Activated T-cell treated with anti-CD3 and anti-CD28 coated beads for 48 hours (primary cell): Measurements from ENCODE around the gene SLC8A1.

ENCODE experiments used
- DNase-seq: peaks from one replicate; pipeline ENCODE4 v3.0.0-alpha.2; 2020; ENCODE audit warnings: low read depth

Gene SLC8A1

DNA sequence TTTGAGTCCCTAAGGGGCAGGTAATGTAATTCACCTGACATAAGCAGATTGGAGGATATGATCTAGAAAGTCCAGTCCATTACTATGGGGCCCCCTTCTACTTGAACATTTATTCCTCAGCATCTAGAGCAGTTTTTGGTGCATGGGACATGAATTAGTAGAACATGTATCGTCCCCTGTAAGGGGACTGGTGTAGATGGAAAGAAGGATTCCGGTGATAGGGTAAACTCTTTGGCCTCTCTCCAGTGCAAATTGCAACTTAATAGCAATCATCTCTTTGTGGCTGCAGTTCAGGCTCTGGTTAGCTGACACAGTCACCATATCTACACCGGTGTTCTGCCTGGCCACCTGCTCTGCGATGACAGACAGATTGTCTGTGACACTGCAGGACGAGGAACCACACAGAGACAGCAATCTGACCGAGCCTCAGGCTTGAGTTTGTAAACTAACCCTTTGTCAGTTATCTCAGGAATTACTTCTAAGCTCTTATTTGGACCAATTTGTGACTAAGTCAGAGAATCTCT, 6.4 kb upstream of the SLC8A1 start:
- DNase-seq, result no peak

GRCh38 chr2:40457837-40458236, 5.9 kb upstream of the SLC8A1 start:
- no peak for DNase-seq

DNA sequence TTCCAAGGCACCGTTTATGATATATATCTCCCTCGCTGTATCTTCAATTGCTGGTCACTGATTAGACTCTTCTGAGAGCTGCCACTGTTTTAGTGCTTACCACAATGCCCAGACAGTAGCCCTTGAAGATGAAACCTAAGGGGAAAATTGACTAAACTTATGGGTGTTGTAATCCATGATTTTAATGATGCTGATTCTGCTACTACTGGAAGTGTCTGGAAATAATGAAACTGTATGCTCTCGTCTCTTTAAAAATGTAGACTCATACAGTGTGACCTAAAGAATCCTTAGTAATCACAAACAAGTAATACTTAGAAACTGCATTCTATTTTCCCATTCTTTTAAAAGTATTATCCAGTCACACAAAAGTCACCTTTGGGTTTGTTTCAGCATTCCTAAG, 5.5 kb upstream of the SLC8A1 start:
- DNase-seq, result no peak

GRCh38 chr2:40456926-40457325, 5.0 kb upstream of the SLC8A1 start:
- no peak for DNase-seq

GRCh38 chr2:40455661-40456060, 3.8 kb upstream of the SLC8A1 start:
- DNase-seq, result no peak

- no peak for DNase-seq
These were observed 2.4 kb upstream of the SLC8A1 start for GRCh38 chr2:40454321-40454720.

GRCh38 chr2:40452786-40453185, 896 bp upstream of the SLC8A1 start:
- no peak for DNase-seq

GRCh38 chr2:40450796-40451430, 977 bp downstream of the SLC8A1 start:
- DNase-seq, result no peak

DNA sequence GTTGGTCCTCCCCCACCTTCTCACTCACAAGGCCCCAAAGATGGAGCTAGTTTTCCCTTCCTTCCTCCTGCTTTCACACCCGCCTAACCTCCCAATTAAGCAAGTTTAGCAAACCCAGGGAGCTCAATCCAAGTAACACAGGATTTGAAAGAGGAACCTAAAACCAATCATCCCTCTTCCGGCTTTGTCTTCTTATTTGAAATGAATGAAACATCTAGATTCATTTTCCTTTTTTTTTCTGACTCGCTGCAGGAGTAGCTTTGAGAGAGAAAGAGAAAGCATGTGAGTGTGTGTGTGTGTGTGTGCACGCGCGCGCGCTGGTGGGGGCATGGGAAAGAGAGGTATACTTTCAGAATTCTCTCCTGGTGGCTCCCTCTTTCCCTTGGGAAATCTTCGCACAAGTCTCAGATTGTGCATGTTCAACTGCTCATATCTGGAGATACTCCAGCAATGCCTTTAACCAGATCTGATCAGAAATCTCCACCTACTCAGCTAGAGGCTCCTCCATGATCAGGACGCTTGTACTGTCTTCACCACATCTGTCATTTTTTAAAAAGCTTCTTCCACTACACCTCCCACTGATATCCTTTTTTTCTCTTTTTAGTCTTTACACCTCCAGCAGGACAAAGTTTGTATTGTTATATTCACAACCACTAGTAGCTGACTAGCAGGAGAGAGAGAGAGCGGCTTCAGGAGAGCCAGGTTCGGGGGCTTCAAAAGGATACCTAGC, 1.7 kb downstream of the SLC8A1 start:
- no peak for DNase-seq

DNA sequence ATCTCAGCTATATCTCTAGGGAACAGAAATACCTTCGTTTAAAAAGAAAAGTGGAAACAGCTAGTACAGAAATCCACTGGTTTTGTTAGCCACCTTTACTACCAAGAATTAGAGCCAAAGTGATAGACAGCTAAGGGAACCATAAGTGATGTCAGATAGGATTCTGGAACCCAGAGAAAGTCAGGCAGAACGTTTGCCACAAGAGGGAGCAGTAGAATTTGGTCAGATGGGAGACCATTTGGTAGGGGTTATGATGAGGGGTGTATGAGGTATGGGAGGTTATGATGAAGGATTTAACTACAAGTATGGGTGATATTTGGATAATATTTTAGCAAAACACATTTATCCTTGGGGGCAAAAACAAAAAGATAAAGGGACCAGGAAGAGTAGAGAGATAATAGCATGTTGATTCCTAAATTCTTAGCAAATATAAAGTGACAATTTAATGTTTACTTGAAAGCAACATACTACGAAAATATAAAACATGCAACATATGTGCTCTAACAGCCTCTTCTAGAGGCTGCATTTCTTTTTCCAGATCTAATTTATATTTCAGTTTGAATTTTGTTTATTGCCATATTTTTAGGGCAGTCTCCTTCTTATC, 3.3 kb downstream of the SLC8A1 start:
- DNase-seq, result no peak

- DNase-seq, result no peak
These were observed 6.4 kb downstream of the SLC8A1 start for GRCh38 chr2:40445467-40445866.

DNA sequence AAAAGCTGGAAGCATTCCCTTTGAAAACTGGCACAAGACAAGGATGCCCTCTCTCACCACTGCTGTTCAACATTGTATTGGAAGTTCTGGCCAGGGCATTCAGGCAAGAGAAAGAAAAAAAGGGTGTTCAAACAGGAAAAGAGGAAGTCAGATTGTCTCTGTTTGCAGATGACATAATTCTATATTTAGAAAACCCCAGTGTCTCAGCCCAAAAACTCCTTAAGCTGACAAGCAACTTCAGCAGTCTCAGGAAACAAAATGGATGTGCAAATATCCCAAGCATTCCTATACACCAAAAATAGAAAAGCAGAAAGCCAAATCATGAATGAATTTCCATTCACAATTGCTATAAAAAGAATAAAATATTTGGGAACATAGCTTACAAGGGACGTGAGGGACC, 11.1 kb downstream of the SLC8A1 start:
- no peak for DNase-seq

DNA sequence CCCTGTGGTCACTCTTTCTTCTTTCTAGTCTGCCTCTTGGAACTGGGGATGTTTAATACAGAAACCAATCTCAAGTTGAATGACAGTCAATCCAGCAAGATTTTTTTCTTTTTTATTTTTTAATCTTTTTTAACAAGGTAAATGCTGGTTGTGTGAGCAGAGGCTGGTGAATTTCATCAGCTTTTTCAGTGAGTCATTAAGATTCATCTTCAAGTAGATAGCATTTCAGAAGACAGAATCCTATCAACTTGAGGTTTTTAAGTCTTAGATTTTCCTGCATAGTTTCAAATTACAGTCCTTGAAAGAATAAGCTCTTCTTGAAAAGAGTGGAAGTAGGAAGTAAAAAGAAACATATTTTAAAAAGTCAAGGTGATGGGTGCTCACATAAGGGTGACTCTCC, 12.4 kb downstream of the SLC8A1 start:
- no peak for DNase-seq

DNA sequence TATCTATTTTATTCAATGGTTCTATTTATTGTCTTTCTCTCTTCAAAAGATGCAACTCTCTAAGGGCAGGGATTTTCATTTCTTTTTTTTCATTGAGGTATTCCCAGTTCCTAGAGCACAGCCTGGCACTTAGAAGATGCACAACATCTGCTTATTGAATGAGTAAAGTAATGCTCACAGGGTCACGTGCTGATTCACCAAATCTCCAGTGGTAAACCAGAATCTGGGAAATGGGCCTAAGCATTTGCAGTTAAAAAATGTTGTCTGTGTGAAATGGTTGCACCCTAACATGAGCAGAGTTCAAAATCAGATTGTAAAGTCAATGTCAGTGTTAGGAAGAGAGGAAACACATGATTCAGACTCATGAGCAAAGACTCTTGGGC, 15.8 kb downstream of the SLC8A1 start:
- DNase-seq, result no peak

DNA sequence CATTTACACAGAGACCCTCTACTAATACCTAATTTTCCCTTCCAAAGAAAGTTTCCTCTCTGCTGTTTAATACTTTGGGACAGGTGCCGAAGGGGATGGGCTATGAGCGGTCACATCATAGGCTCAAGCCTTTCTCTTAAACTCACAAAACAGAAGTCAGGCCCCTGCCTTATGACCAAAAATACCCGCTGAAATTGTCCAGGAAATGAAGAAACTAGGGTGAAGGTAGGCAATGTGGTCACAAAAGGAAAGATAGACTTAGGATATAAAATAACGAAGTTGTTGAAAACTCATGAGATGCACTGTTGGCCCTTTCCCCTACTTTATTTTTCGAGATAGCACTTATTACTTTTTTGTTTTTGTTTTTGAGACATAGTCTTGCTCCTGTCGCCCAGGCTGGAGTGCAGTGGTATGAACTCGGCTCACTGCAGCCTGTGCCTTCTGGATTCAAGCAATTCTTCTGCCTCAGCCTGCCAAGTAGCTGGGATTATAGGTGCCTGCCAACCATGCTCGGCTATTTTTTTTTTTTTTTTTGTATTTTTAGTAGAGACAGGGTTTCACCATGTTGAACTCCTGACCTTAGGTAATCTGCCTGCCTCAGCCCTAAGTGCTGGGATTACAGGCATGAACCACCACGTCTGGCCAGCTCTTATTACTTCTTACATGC, 16.3 kb downstream of the SLC8A1 start:
- no peak for DNase-seq

GRCh38 chr2:40434731-40435271, 17.1 kb downstream of the SLC8A1 start:
- DNase-seq, result no peak

DNA sequence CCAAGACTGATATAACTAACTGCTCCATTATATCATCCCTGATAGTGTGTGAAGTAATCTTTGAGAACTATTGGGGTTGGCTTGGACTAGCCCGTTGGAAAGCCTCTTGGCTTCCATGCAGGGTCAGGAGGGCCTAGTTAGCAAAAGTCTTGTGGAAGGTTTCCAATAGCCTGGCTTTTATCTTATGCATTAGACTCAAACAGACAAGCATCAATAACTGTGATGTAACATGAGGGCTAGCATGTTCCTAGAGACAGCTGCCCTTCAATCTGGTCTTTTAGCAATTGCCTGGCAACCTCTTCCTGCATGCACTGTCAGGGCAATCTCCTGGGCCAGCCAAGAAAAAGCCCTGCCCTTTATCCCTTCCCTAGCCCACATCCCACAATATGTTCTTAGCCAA, 18.2 kb downstream of the SLC8A1 start:
- DNase-seq, result no peak

- no peak for DNase-seq
These were observed 18.9 kb downstream of the SLC8A1 start for GRCh38 chr2:40432921-40433483.

DNA sequence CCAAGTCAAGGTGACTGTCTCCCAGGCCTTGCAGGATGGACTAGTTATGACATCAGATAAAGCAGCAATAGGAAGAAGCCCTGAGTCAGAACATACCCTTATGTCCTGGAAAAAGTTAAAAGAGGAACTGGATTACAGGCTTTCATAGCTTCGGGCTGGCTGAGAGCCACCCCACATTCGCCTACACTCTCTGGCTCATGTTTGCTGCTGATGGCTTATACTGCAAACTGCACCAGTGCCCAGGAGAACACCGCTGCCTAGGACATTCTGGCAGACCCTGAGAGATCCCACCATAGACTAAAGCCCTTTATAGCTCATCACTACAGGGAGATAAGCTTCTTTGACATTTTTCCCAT, 20.3 kb downstream of the SLC8A1 start:
- DNase-seq, result no peak

- DNase-seq, result no peak
These were observed 20.9 kb downstream of the SLC8A1 start for GRCh38 chr2:40430776-40431599.

GRCh38 chr2:40428439-40428838, 23.5 kb downstream of the SLC8A1 start:
- DNase-seq, result no peak
